ENCODE measurements around the gene D2HGDH. TPM values are rescaled to one million over a fixed set of nuclear protein-coding genes. Genes with fewer than 3 reads are reported as not detected.

D2HGDH gene
- total and polyA plus RNA-seq, 2 of the 13 experiments (the other 11 are each of a cell fraction or from before 2014, with no cell fraction given) = 19.2 to 20.3 TPM

DNA sequence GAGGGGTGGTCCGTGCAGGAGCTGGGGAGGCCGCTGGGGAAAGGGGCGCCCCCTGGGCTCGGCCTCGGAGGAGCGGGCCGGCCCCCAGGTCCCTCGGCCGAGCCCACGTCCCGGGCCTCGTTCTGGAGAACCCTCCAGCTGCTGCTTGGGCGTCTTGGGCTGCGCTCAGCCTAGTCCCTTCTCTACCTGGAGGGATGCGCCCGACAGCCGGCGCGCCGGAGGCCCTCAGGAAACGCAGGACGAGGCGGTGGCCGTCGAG lies 293 bp upstream of the D2HGDH start (continued):
- TF ChIP-seq ZNF24 (IDR thresholded peaks at IDR 0.05) (no peak), ZBTB7B (CRISPR knock-in tag; IDR thresholded peaks at IDR 0.05) (no peak), CENPT (CRISPR knock-in tag; IDR thresholded peaks at IDR 0.05; ENCODE audit: low read depth) (no peak), STAG1 (CRISPR knock-in tag; IDR thresholded peaks at IDR 0.05) (no peak), POLR2AphosphoS5 (IDR thresholded peaks at IDR 0.05; ENCODE audit: low read depth, low read length) (peak; percentile 79; the same call in 1 of the 2 replicates), SOX6 (IDR thresholded peaks at IDR 0.05) (no peak), SOX6 (CRISPR knock-in tag; IDR thresholded peaks at IDR 0.05) (peak; percentile 27; the same call in 1 of the 2 replicates), ZNF709 (CRISPR knock-in tag; IDR thresholded peaks at IDR 0.05) (no peak), TMF1 (CRISPR knock-in tag; IDR thresholded peaks at IDR 0.05; ENCODE audit: low read depth) (no peak; the same call in 1 of the 2 replicates), ZBTB3 (CRISPR knock-in tag; IDR thresholded peaks at IDR 0.05; ENCODE audit: borderline replicate concordance, low read depth) (no peak), MTA3 (CRISPR knock-in tag; IDR thresholded peaks at IDR 0.05) (no peak), RBAK (CRISPR knock-in tag; IDR thresholded peaks at IDR 0.05) (no peak), ZNF382 (CRISPR knock-in tag; IDR thresholded peaks at IDR 0.05; ENCODE audit: borderline replicate concordance) (no peak), NFE2L1 (CRISPR knock-in tag; IDR thresholded peaks at IDR 0.05; ENCODE audit: borderline replicate concordance) (no peak), SNAPC2 (CRISPR knock-in tag; IDR thresholded peaks at IDR 0.05) (no peak), KDM5B (CRISPR knock-in tag; IDR thresholded peaks at IDR 0.05; ENCODE audit: borderline replicate concordance) (0 out of 2 replicates have a peak, but pooled peaks have one; percentile 12), ZNF263 (CRISPR knock-in tag; IDR thresholded peaks at IDR 0.05) (no peak), STAT5B (CRISPR knock-in tag; IDR thresholded peaks at IDR 0.05) (no peak), EP300 (IDR thresholded peaks at IDR 0.05; ENCODE audit: low read depth in 2 of 2, low read length in 2 of 2) (no peak), EP300 (CRISPR knock-in tag; IDR thresholded peaks at IDR 0.05; ENCODE audit: borderline replicate concordance) (no peak), MTA1 (CRISPR knock-in tag; IDR thresholded peaks at IDR 0.05; ENCODE audit: borderline replicate concordance) (no peak)
- TF ChIP-seq, protein P1, sequence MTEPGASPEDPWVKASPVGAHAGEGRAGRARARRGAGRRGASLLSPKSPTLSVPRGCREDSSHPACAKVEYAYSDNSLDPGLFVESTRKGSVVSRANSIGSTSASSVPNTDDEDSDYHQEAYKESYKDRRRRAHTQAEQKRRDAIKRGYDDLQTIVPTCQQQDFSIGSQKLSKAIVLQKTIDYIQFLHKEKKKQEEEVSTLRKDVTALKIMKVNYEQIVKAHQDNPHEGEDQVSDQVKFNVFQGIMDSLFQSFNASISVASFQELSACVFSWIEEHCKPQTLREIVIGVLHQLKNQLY (CRISPR knock-in tag; IDR thresholded peaks at IDR 0.05) = no peak
- TF ChIP-seq, protein P2, sequence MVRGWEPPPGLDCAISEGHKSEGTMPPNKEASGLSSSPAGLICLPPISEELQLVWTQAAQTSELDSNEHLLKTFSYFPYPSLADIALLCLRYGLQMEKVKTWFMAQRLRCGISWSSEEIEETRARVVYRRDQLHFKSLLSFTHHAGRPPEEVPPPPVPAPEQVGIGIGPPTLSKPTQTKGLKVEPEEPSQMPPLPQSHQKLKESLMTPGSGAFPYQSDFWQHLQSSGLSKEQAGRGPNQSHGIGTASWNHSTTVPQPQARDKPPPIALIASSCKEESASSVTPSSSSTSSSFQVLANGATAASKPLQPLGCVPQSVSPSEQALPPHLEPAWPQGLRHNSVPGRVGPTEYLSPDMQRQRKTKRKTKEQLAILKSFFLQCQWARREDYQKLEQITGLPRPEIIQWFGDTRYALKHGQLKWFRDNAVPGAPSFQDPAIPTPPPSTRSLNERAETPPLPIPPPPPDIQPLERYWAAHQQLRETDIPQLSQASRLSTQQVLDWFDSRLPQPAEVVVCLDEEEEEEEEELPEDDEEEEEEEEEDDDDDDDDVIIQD (CRISPR knock-in tag; IDR thresholded peaks at IDR 0.05; ENCODE audit: low read depth) = no peak
- TF ChIP-seq, protein P3, sequence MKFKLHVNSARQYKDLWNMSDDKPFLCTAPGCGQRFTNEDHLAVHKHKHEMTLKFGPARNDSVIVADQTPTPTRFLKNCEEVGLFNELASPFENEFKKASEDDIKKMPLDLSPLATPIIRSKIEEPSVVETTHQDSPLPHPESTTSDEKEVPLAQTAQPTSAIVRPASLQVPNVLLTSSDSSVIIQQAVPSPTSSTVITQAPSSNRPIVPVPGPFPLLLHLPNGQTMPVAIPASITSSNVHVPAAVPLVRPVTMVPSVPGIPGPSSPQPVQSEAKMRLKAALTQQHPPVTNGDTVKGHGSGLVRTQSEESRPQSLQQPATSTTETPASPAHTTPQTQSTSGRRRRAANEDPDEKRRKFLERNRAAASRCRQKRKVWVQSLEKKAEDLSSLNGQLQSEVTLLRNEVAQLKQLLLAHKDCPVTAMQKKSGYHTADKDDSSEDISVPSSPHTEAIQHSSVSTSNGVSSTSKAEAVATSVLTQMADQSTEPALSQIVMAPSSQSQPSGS (CRISPR knock-in tag; IDR thresholded peaks at IDR 0.05) = no peak
- TF ChIP-seq, protein P4, sequence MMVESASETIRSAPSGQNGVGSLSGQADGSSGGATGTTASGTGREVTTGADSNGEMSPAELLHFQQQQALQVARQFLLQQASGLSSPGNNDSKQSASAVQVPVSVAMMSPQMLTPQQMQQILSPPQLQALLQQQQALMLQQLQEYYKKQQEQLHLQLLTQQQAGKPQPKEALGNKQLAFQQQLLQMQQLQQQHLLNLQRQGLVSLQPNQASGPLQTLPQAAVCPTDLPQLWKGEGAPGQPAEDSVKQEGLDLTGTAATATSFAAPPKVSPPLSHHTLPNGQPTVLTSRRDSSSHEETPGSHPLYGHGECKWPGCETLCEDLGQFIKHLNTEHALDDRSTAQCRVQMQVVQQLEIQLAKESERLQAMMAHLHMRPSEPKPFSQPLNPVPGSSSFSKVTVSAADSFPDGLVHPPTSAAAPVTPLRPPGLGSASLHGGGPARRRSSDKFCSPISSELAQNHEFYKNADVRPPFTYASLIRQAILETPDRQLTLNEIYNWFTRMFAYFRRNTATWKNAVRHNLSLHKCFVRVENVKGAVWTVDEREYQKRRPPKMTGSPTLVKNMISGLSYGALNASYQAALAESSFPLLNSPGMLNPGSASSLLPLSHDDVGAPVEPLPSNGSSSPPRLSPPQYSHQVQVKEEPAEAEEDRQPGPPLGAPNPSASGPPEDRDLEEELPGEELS (CRISPR knock-in tag; IDR thresholded peaks at IDR 0.05) = no peak
- TF ChIP-seq, protein P5, sequence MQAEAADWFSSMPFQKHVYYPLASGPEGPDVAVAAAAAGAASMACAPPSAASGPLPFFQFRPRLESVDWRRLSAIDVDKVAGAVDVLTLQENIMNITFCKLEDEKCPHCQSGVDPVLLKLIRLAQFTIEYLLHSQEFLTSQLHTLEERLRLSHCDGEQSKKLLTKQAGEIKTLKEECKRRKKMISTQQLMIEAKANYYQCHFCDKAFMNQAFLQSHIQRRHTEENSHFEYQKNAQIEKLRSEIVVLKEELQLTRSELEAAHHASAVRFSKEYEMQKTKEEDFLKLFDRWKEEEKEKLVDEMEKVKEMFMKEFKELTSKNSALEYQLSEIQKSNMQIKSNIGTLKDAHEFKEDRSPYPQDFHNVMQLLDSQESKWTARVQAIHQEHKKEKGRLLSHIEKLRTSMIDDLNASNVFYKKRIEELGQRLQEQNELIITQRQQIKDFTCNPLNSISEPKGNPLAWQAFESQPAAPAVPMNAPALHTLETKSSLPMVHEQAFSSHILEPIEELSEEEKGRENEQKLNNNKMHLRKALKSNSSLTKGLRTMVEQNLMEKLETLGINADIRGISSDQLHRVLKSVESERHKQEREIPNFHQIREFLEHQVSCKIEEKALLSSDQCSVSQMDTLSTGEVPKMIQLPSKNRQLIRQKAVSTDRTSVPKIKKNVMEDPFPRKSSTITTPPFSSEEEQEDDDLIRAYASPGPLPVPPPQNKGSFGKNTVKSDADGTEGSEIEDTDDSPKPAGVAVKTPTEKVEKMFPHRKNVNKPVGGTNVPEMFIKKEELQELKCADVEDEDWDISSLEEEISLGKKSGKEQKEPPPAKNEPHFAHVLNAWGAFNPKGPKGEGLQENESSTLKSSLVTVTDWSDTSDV (CRISPR knock-in tag; IDR thresholded peaks at IDR 0.05) = no peak

All from HepG2 (cell line).